Large intestine (tissue), 3 donors: ENCODE data around the gene CNGB1. TPM values are rescaled to one million over a fixed set of nuclear protein-coding genes. Genes with fewer than 3 reads are reported as not detected.
"Not testable (repeated sequence)": the region's sequence is repeated elsewhere in the genome, so short reads cannot be mapped to it uniquely, and the experiment has no call there.

Experiments used
- DNase-seq, 2 donors: peaks; one replicate each; pipeline versions ENCODE4 v3.0.0 to v3.0.0-alpha.2; 2013
- H3K27ac ChIP-seq: one replicate; pipeline ENCODE4 v1.5.1; 2013; ENCODE audit warnings: low read length
- H3K27me3 ChIP-seq: 2 replicates; pipeline ENCODE4 v1.6.1; 2013; ENCODE audit warnings: low read length; ENCODE audit not compliant: control insufficient read depth, insufficient read depth
- H3K36me3 ChIP-seq: 2 replicates; pipeline ENCODE4 v1.6.1; 2013; ENCODE audit warnings: low read length; ENCODE audit not compliant: control insufficient read depth, insufficient read depth
- H3K4me1 ChIP-seq: one replicate; pipeline ENCODE4 v1.6.1; 2013; ENCODE audit warnings: low read length; ENCODE audit not compliant: control insufficient read depth, insufficient read depth
- H3K4me3 ChIP-seq: one replicate; pipeline ENCODE4 v1.5.1; 2013; ENCODE audit warnings: low read length
- H3K9me3 ChIP-seq: one replicate; pipeline ENCODE4 v1.6.1; 2013; ENCODE audit warnings: mild to moderate bottlenecking, low read depth, low read length, moderate library complexity; ENCODE audit not compliant: control insufficient read depth
- WGBS: methylation state at CpG from one replicate; pipeline ENCODE4 v1.1.5; 2013; ENCODE audit warnings: low lambda C conversion rate; ENCODE audit not compliant: insufficient coverage; 5-methylcytosine and 5-hydroxymethylcytosine counted together
- polyA plus RNA-seq: library from polyadenylated mRNA; unstranded; fragments of 120-200 nt; gene quantifications from one replicate; pipeline ENCODE4 v1.2.1, GENCODE V29; 2013

The CNGB1 gene
- polyA plus RNA-seq, 1 donor, result 7.5 TPM

GRCh38 chr16:57863434-57864160 is 107.3 kb downstream of the CNGB1 start:
- Histone ChIP-seq H3K9me3 (no peaks in the 10 kb centered on the region), H3K4me3 (no peak overlapping the region), H3K27me3 (no peaks in the 10 kb centered on the region), H3K27ac (peak overlapping the region; percentile 87), H3K4me1 (peaks cover 6% of the 10 kb centered on the region), H3K36me3 (no peaks in the 10 kb centered on the region)
- WGBS, result 0% methylated on average over 2 of the region's 5 CpGs
- peak; percentile 66 to 80 for DNase-seq

GRCh38 chr16:57862698-57863433 is 108.1 kb downstream of the CNGB1 start:
- H3K9me3 ChIP-seq, result no peaks in the 10 kb centered on the region
- WGBS, result 10% methylated on average over 2 of the region's 9 CpGs
- H3K36me3 ChIP-seq, result no peaks in the 10 kb centered on the region
- no peaks in the 10 kb centered on the region for H3K27me3 ChIP-seq
- peaks cover 6% of the 10 kb centered on the region for H3K4me1 ChIP-seq
- peak overlapping the region; percentile 87 for H3K27ac ChIP-seq
- DNase-seq, result peak; percentile 90 to 96
- H3K4me3 ChIP-seq, result peak overlapping the region; percentile 48

- no peaks in the 10 kb centered on the region for H3K36me3 ChIP-seq
- no peak overlapping the region for H3K27ac ChIP-seq
- WGBS, result 40% methylated on average over 1 of the region's 5 CpGs
These were observed 111.6 kb downstream of the CNGB1 start for GRCh38 chr16:57859331-57859730.

GRCh38 chr16:57858635-57859034 is 112.3 kb downstream of the CNGB1 start:
- no CpG with 5 or more reads among the region's 8 CpGs for WGBS
- peaks cover 2% of the 10 kb centered on the region for H3K4me1 ChIP-seq

More at GRCh38 chr16:57859331-57859730, 111.6 kb downstream of the CNGB1 start:
- Histone ChIP-seq H3K4me3 (no peak overlapping the region), H3K9me3 (no peaks in the 10 kb centered on the region), H3K27me3 (no peaks in the 10 kb centered on the region), H3K4me1 (peaks cover 6% of the 10 kb centered on the region)
- peak in 1 of 2 donors; percentile 24 for DNase-seq

GRCh38 chr16:57857991-57858390 is 112.9 kb downstream of the CNGB1 start:
- not testable (repeated sequence) for DNase-seq, H3K36me3 ChIP-seq, H3K4me1 ChIP-seq, H3K27me3 ChIP-seq, H3K27ac ChIP-seq, H3K4me3 ChIP-seq, H3K9me3 ChIP-seq
- 100% methylated on average over 1 of the region's 10 CpGs for WGBS

More at GRCh38 chr16:57858635-57859034, 112.3 kb downstream of the CNGB1 start:
- Histone ChIP-seq H3K27me3 (no peaks in the 10 kb centered on the region), H3K36me3 (no peaks in the 10 kb centered on the region), H3K4me3 (no peak overlapping the region), H3K27ac (no peak overlapping the region), H3K9me3 (no peaks in the 10 kb centered on the region)
- DNase-seq, result no peak

- no peak overlapping the region for H3K4me3 ChIP-seq
- no peak for DNase-seq
- no peaks in the 10 kb centered on the region for H3K27me3 ChIP-seq
- no peaks in the 10 kb centered on the region for H3K36me3 ChIP-seq
- no peaks in the 10 kb centered on the region for H3K9me3 ChIP-seq
- H3K27ac ChIP-seq, result no peak overlapping the region
- no CpG with 5 or more reads among the region's 5 CpGs for WGBS
- no peaks in the 10 kb centered on the region for H3K4me1 ChIP-seq
These were observed 115.7 kb downstream of the CNGB1 start for GRCh38 chr16:57855188-57855587.

GRCh38 chr16:57852189-57852588 is 118.7 kb downstream of the CNGB1 start:
- Histone ChIP-seq H3K27me3 (no peaks in the 10 kb centered on the region), H3K4me1 (no peaks in the 10 kb centered on the region), H3K4me3 (no peak overlapping the region), H3K36me3 (no peaks in the 10 kb centered on the region), H3K9me3 (no peaks in the 10 kb centered on the region), H3K27ac (no peak overlapping the region)
- no peak for DNase-seq
- WGBS, result 95% methylated on average over 2 of the region's 5 CpGs

- no peak for DNase-seq
- WGBS, result no CpG with 5 or more reads among the region's 5 CpGs
- H3K9me3 ChIP-seq, result no peaks in the 10 kb centered on the region
- no peak overlapping the region for H3K4me3 ChIP-seq
- H3K36me3 ChIP-seq, result no peaks in the 10 kb centered on the region
- no peak overlapping the region for H3K27ac ChIP-seq
- H3K27me3 ChIP-seq, result no peaks in the 10 kb centered on the region
- no peaks in the 10 kb centered on the region for H3K4me1 ChIP-seq
These were observed 122.7 kb downstream of the CNGB1 start for GRCh38 chr16:57848181-57848580.

- not testable (repeated sequence) for H3K4me3 ChIP-seq, H3K27ac ChIP-seq, H3K36me3 ChIP-seq, DNase-seq, H3K27me3 ChIP-seq, H3K4me1 ChIP-seq, H3K9me3 ChIP-seq
- WGBS, result no CpG with 5 or more reads among the region's 6 CpGs
These were observed 124.0 kb downstream of the CNGB1 start for GRCh38 chr16:57846931-57847330.

GRCh38 chr16:57846078-57846697 is 124.7 kb downstream of the CNGB1 start:
- Histone ChIP-seq H3K27ac (no peak overlapping the region), H3K4me3 (no peak overlapping the region), H3K36me3 (no peaks in the 10 kb centered on the region), H3K27me3 (no peaks in the 10 kb centered on the region), H3K4me1 (no peaks in the 10 kb centered on the region), H3K9me3 (no peaks in the 10 kb centered on the region)
- WGBS, result no CpG with 5 or more reads among the region's 9 CpGs
- DNase-seq, result peak; percentile 13 to 38
